ENCODE measurements around the gene MMP17. TPM values are rescaled to one million over a fixed set of nuclear protein-coding genes. Genes with fewer than 3 reads are reported as not detected.

MMP17 gene
- total and polyA plus RNA-seq, 2 of the 4 experiments (the other 2 are of a cell fraction) = 1.4 to 11.8 TPM

- no peak overlapping the region for H2BK20ac ChIP-seq (ENCODE audit: low read depth, low read length)
- no TSS peak for BruUV-seq (replicated peaks)
- no peak overlapping the region for H4K91ac ChIP-seq (ENCODE audit: insufficient read depth, low read depth, low read length)
- dilution Hi-C loops (cut with HindIII; ENCODE audit: low sequenced_read_pairs, unreplicated experiment) (no loop called here), in situ Hi-C loops (cut with MboI; ENCODE audit: low sequenced_read_pairs) (no loop called here), intact Hi-C loops (cut with micrococcal nuclease) (no loop called here)
- DNase-seq (no peak), ATAC-seq (ENCODE audit: low read depth) (no peak)
- no peak overlapping the region for H3K56ac ChIP-seq (ENCODE audit: extremely low read depth, insufficient read depth, low read length)
- 94% methylated on average over 6 of the region's 11 CpGs; no CpG with 5 or more reads in 1 of the 2 experiments for whole genome bisulfite sequencing, 2 experiments (ENCODE audit: extremely low coverage in 2 of 2, insufficient read length in 1 of 2)
- peaks cover 12 to 34% of the 10 kb centered on the region in 2 experiments; a peak in 3 of 4 replicates for H3K79me1 ChIP-seq (ENCODE audit: low read depth in 1 of 2, low read length in 2 of 2)
- no peak overlapping the region for H3K4ac ChIP-seq (ENCODE audit: low read depth, low read length)
- TF ChIP-seq FOS (IDR thresholded peaks at IDR 0.05; ENCODE audit: low read depth, low read length) (no peak), RCOR1 (IDR thresholded peaks at IDR 0.05; ENCODE audit: insufficient replicate concordance, low read length) (no peak), USF2 (IDR thresholded peaks at IDR 0.05; ENCODE audit: low read depth, low read length) (no peak), BHLHE40 (IDR thresholded peaks at IDR 0.05; ENCODE audit: low read depth, low read length) (no peak), NFE2L2 (IDR thresholded peaks at IDR 0.05; ENCODE audit: low read depth, low read length) (no peak), MAZ (IDR thresholded peaks at IDR 0.05; ENCODE audit: borderline replicate concordance, low read depth, low read length) (no peak), MAFK (IDR thresholded peaks at IDR 0.05; ENCODE audit: low read depth, low read length) (no peak), POLR2A (IDR thresholded peaks at IDR 0.05; ENCODE audit: low read depth, low read length) (no peak), CEBPB (IDR thresholded peaks at IDR 0.05; ENCODE audit: low read depth, low read length) (no peak), MXI1 (IDR thresholded peaks at IDR 0.05; ENCODE audit: borderline replicate concordance, low read depth, low read length) (no peak), CTCF (conservative IDR thresholded peaks at IDR 0.05; ENCODE audit: low read depth, low read length) (no peak), SMC3 (IDR thresholded peaks at IDR 0.05; ENCODE audit: low read depth, low read length) (no peak), ELK1 (IDR thresholded peaks at IDR 0.05; ENCODE audit: borderline replicate concordance, low read depth, low read length) (no peak), CHD1 (IDR thresholded peaks at IDR 0.05; ENCODE audit: low read depth, low read length) (no peak), RFX5 (IDR thresholded peaks at IDR 0.05; ENCODE audit: low read depth, low read length) (no peak), RAD21 (IDR thresholded peaks at IDR 0.05; ENCODE audit: low read length) (no peak)
- peaks cover 5% of the 10 kb centered on the region; the same call in 1 of the 2 replicates for H4K20me1 ChIP-seq (ENCODE audit: insufficient read depth, low read length)
- H2BK5ac ChIP-seq (ENCODE audit: low read depth, low read length, poor library complexity, severe bottlenecking) = no peak overlapping the region
- H3K14ac ChIP-seq (replicated peaks; ENCODE audit: low read depth, low read length) = no peak overlapping the region
- H3K9me3 ChIP-seq (ENCODE audit: control insufficient read depth, insufficient read depth, low read length) = no peaks in the 10 kb centered on the region
- no peak overlapping the region for H3K27ac ChIP-seq (ENCODE audit: insufficient read depth, low read length)
- no peak overlapping the region for H2AFZ ChIP-seq (replicated peaks; ENCODE audit: low read length, poor library complexity)
- no peak overlapping the region for H4K8ac ChIP-seq (ENCODE audit: low read depth in 2 of 2, low read length in 2 of 2)
- H3K9ac ChIP-seq (ENCODE audit: low read depth, low read length) = no peak overlapping the region
- H3K18ac ChIP-seq (ENCODE audit: low read depth, low read length) = no peak overlapping the region
- no peak overlapping the region for H2AK9ac ChIP-seq (replicated peaks; ENCODE audit: low read depth, low read length, poor library complexity)
- peaks cover 12% of the 10 kb centered on the region for H3K9me1 ChIP-seq (ENCODE audit: insufficient read depth, low read length)
- POLR2A ChIA-PET (ENCODE audit: unreplicated experiment) = no interaction called here
- H3K23ac ChIP-seq (ENCODE audit: low read depth, low read length) = no peak overlapping the region
- H3K36me3 ChIP-seq (ENCODE audit: control insufficient read depth, insufficient read depth, low read length) = peaks cover 43% of the 10 kb centered on the region
- H3K4me3 ChIP-seq (ENCODE audit: insufficient read depth, low read depth, low read length) = no peak overlapping the region
- no peak overlapping the region for H3K4me2 ChIP-seq (ENCODE audit: low read depth, low read length)
- H2BK120ac ChIP-seq (ENCODE audit: low read depth, low read length) = no peak overlapping the region
- no peak overlapping the region for H2BK15ac ChIP-seq (ENCODE audit: low read depth, low read length)
- H3K27me3 ChIP-seq (ENCODE audit: control insufficient read depth, insufficient read depth, low read length) = no peaks in the 10 kb centered on the region
- CTCF ChIA-PET = no interaction called here
- peaks cover 5% of the 10 kb centered on the region; the same call in 1 of the 2 replicates for H3K4me1 ChIP-seq (ENCODE audit: control insufficient read depth, insufficient read depth, low read length)
- H4K5ac ChIP-seq (ENCODE audit: low read depth, low read length) = no peak overlapping the region
- no peak overlapping the region for H2AK5ac ChIP-seq (ENCODE audit: low read depth, low read length)
These were observed 40.1 kb upstream of the MMP17 start for GRCh38 chr12:131788070-131788469.
